SK-N-SH (cell line): ENCODE measurements around the gene INSM2. TPM values are rescaled to one million over a fixed set of nuclear protein-coding genes. Genes with fewer than 3 reads are reported as not detected.
A peak's percentile ranks its signal among the peaks of the same experiment; 100 is the strongest.

ENCODE experiments used
- CTCF ChIA-PET: fragments of 300-600, 350-600 bp; formaldehyde crosslinking; extraction: SDS; loops from one replicate; lab custom pipeline; 2021; lab: Yijun Ruan, JAX
- POLR2A ChIA-PET: fragments of 350-600 bp; sonication (Branson Sonifier 250); formaldehyde crosslinking; extraction: SDS; loops from one replicate; lab custom pipeline; 2020; ENCODE audit warnings: antibody characterized with exemption, inconsistent platforms; lab: Yijun Ruan, JAX
- DNase-seq: peaks from one replicate; pipeline ENCODE4 v3.0.0; 2012
- H2AFZ ChIP-seq: fragments of 200-600 bp; sonication (generic); 2 replicates; pipeline ENCODE4 v1.8.1; 2016; ENCODE audit warnings: antibody characterized with exemption, mild to moderate bottlenecking, low read depth
- H3F3A ChIP-seq: fragments of 200-600 bp; sonication (generic); replicated peaks from 2 replicates; pipeline ENCODE3; 2016; ENCODE audit warnings: antibody characterized with exemption, mild to moderate bottlenecking; ENCODE audit not compliant: insufficient read depth
- H3K27ac ChIP-seq, 2 experiments: fragments of 200-500 bp in 1 of 2; fragments of 200-600 bp in 1 of 2; sonication (Bioruptor generic) in 1 of 2; sonication (generic), shearing (Covaris generic) in 1 of 2; 2 replicates each; pipeline versions ENCODE4 v1.5.1 to v1.6.1; 2014 to 2016; ENCODE audit warnings: low read depth in 2 of 2, inconsistent platforms in 1 of 2, low read length in 1 of 2, mild to moderate bottlenecking in 1 of 2, mixed read lengths in 1 of 2
- H3K27me3 ChIP-seq: fragments of 200-600 bp; sonication (generic), shearing (Covaris generic); 2 replicates; pipeline ENCODE4 v1.6.1; 2016; ENCODE audit warnings: mixed run types; ENCODE audit not compliant: insufficient read depth
- H3K36me3 ChIP-seq, 2 experiments: fragments of 200-500 bp in 1 of 2; fragments of 200-600 bp in 1 of 2; sonication (Bioruptor generic) in 1 of 2; sonication (generic) in 1 of 2; replicated peaks in 1 of 2; 2 replicates each; pipeline versions ENCODE3 to v1.5.1; 2014 to 2016; ENCODE audit warnings: low read length in 1 of 2, mild to moderate bottlenecking in 1 of 2; ENCODE audit not compliant: insufficient read depth in 2 of 2, control insufficient read depth in 1 of 2
- H3K4me1 ChIP-seq, 2 experiments: fragments of 200-500 bp in 1 of 2; fragments of 200-600 bp in 1 of 2; sonication (Bioruptor generic) in 1 of 2; sonication (generic), shearing (Covaris generic) in 1 of 2; 2 replicates each; pipeline versions ENCODE4 v1.5.1 to v1.6.1; 2014 to 2016; ENCODE audit warnings: low read depth in 1 of 2, low read length in 1 of 2, mixed run types in 1 of 2; ENCODE audit not compliant: insufficient read depth in 2 of 2, control insufficient read depth in 1 of 2
- H3K4me2 ChIP-seq: fragments of 200-600 bp; sonication (generic), shearing (Covaris generic); 2 replicates; pipeline ENCODE4 v1.6.1; 2017; ENCODE audit warnings: mixed run types
- H3K4me3 ChIP-seq, 2 experiments: fragments of 200-500 bp in 1 of 2; fragments of 200-600 bp in 1 of 2; sonication (Bioruptor generic) in 1 of 2; sonication (generic), shearing (Covaris generic) in 1 of 2; 2 replicates each; pipeline versions ENCODE4 v1.5.1 to v1.8.1; 2014 to 2016; ENCODE audit warnings: low read depth in 2 of 2, inconsistent platforms in 1 of 2, low read length in 1 of 2, mild to moderate bottlenecking in 1 of 2, mixed read lengths in 1 of 2, moderate library complexity in 1 of 2
- H3K79me2 ChIP-seq: fragments of 200-600 bp; sonication (generic); 2 replicates; pipeline ENCODE4 v1.8.1; 2017; ENCODE audit warnings: mild to moderate bottlenecking; ENCODE audit not compliant: insufficient read depth
- H3K9ac ChIP-seq: fragments of 200-600 bp; sonication (generic); 2 replicates; pipeline ENCODE4 v1.6.1; 2017; ENCODE audit warnings: mixed run types
- H3K9me2 ChIP-seq: fragments of 200-600 bp; sonication (generic); 2 replicates; pipeline ENCODE4 v1.6.1; 2017; ENCODE audit warnings: mixed run types
- H3K9me3 ChIP-seq: fragments of 200-600 bp; sonication (generic); 2 replicates; pipeline ENCODE4 v1.6.1; 2017; ENCODE audit warnings: mixed run types, mild to moderate bottlenecking, moderate library complexity
- H4K20me1 ChIP-seq: fragments of 200-600 bp; sonication (generic); 2 replicates; pipeline ENCODE4 v1.6.1; 2017; ENCODE audit warnings: mild to moderate bottlenecking, mixed run types; ENCODE audit not compliant: insufficient read depth
- CHD2 ChIP-seq: fragments of 150-350 bp; IDR thresholded peaks from 2 replicates; pipeline ENCODE4 v1.6.1; 2018; ENCODE audit warnings: low read length; ENCODE audit not compliant: partially characterized antibody
- ELF1 ChIP-seq: IDR thresholded peaks from 2 replicates; pipeline ENCODE4 v1.4.0; 2012
- FOXJ3 ChIP-seq: sonication (generic); formaldehyde crosslinking; IDR thresholded peaks from 2 replicates; pipeline ENCODE4 v1.5.1; 2020; ENCODE audit warnings: mild to moderate bottlenecking, missing genetic modification reagents
- GATA2 ChIP-seq: sonication (generic); formaldehyde crosslinking; IDR thresholded peaks from 2 replicates; pipeline ENCODE4 v1.5.0; 2020; ENCODE audit warnings: mild to moderate bottlenecking, missing genetic modification reagents
- NFIC ChIP-seq: IDR thresholded peaks from 2 replicates; pipeline ENCODE4 v1.4.0; 2012; ENCODE audit warnings: borderline replicate concordance
- RAD21 ChIP-seq: IDR thresholded peaks from 2 replicates; pipeline ENCODE4 v1.6.1; 2012; ENCODE audit warnings: mild to moderate bottlenecking, low read length
- RCOR1 ChIP-seq: fragments of 150-350 bp; IDR thresholded peaks from 2 replicates; pipeline ENCODE4 v1.6.1; 2017; ENCODE audit warnings: antibody characterized with exemption, low read length
- RXRA ChIP-seq: IDR thresholded peaks from 2 replicates; pipeline ENCODE4 v1.4.0; 2012; ENCODE audit warnings: low read depth, mild to moderate bottlenecking, borderline replicate concordance
- SMC3 ChIP-seq: IDR thresholded peaks from 2 replicates; pipeline ENCODE4 v1.6.1; 2012; ENCODE audit warnings: low read depth, low read length, improper control_type of control experiment
- TEAD4 ChIP-seq: IDR thresholded peaks from 2 replicates; pipeline ENCODE4 v1.4.0; 2012; ENCODE audit warnings: mild to moderate bottlenecking, borderline replicate concordance; ENCODE audit not compliant: insufficient read depth
- YY1 ChIP-seq: IDR thresholded peaks from 2 replicates; pipeline ENCODE4 v1.4.0; 2012; ENCODE audit warnings: low read depth, mild to moderate bottlenecking
- WGBS: methylation state at CpG from one replicate; pipeline ENCODE4 v1.1.6; 2017; ENCODE audit warnings: low lambda C conversion rate; 5-methylcytosine and 5-hydroxymethylcytosine counted together
- polyA plus RNA-seq, 3 experiments: library from polyadenylated mRNA; depleted of rRNA; stranded (reverse); fragments of >200 nt; gene quantifications; 2 replicates each; pipeline ENCODE4 v1.2.3, GENCODE V29; 2012
- TF ChIP-seq, protein P1 (sequence below): IDR thresholded peaks from 2 replicates; pipeline ENCODE4 v1.6.1; 2012; ENCODE audit warnings: mild to moderate bottlenecking, low read depth, low read length, moderate library complexity
- TF ChIP-seq, protein P2 (sequence below): fragments of 150-350 bp; IDR thresholded peaks from 2 replicates; pipeline ENCODE4 v1.6.1; 2017; ENCODE audit warnings: antibody characterized with exemption, low read length, low read depth, borderline replicate concordance
- TF ChIP-seq, protein P3 (sequence below): IDR thresholded peaks from 2 replicates; pipeline ENCODE4 v1.4.0; 2012; ENCODE audit warnings: low read depth, borderline replicate concordance
- TF ChIP-seq, protein P4 (sequence below): IDR thresholded peaks from 2 replicates; pipeline ENCODE4 v1.4.0; 2012; ENCODE audit warnings: low read depth

INSM2 gene
- polyA plus RNA-seq, 1 of the 3 experiments (the other 2 are of a cell fraction), result 0.15 TPM

DNA sequence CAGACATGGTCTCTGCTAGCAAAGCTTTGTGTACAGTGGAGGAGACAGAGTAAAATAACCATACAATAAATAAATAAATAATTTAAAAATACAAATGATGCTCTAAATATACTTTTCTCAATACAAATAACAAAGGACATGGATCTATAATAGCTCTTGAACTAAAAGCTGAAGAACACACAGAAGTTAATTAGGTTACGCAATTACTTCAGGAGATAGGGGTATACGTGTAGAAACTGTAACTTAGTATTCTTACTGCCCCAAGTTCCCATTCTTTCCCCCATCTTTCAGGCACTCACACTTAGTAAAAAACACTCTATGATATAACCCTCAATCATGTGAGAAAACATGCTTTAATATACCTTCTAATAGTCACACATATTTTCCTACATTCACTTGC lies 44.2 kb downstream of the INSM2 start:
- 89% methylated on average over 2 of the region's 2 CpGs for WGBS
- peaks cover 0 to 11% of the 10 kb centered on the region in 2 experiments; a peak in 2 of 4 replicates for H3K4me1 ChIP-seq
- CTCF ChIA-PET, result interaction anchor here (0.9 kb wide), 1 partner anchor 17 kb away, joined by 3 read pairs; no protein-coding TSS in a partner anchor
- POLR2A ChIA-PET, result no interaction called here
- no peak overlapping the region for H3K4me3 ChIP-seq
- TF ChIP-seq, protein P1, sequence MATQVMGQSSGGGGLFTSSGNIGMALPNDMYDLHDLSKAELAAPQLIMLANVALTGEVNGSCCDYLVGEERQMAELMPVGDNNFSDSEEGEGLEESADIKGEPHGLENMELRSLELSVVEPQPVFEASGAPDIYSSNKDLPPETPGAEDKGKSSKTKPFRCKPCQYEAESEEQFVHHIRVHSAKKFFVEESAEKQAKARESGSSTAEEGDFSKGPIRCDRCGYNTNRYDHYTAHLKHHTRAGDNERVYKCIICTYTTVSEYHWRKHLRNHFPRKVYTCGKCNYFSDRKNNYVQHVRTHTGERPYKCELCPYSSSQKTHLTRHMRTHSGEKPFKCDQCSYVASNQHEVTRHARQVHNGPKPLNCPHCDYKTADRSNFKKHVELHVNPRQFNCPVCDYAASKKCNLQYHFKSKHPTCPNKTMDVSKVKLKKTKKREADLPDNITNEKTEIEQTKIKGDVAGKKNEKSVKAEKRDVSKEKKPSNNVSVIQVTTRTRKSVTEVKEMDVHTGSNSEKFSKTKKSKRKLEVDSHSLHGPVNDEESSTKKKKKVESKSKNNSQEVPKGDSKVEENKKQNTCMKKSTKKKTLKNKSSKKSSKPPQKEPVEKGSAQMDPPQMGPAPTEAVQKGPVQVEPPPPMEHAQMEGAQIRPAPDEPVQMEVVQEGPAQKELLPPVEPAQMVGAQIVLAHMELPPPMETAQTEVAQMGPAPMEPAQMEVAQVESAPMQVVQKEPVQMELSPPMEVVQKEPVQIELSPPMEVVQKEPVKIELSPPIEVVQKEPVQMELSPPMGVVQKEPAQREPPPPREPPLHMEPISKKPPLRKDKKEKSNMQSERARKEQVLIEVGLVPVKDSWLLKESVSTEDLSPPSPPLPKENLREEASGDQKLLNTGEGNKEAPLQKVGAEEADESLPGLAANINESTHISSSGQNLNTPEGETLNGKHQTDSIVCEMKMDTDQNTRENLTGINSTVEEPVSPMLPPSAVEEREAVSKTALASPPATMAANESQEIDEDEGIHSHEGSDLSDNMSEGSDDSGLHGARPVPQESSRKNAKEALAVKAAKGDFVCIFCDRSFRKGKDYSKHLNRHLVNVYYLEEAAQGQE, result no peak
- TF ChIP-seq, protein P2, sequence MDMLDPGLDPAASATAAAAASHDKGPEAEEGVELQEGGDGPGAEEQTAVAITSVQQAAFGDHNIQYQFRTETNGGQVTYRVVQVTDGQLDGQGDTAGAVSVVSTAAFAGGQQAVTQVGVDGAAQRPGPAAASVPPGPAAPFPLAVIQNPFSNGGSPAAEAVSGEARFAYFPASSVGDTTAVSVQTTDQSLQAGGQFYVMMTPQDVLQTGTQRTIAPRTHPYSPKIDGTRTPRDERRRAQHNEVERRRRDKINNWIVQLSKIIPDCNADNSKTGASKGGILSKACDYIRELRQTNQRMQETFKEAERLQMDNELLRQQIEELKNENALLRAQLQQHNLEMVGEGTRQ, result no peak
- TF ChIP-seq GATA2 (CRISPR knock-in tag), result no peak
- no peak for TF ChIP-seq YY1
- no peak for TF ChIP-seq TEAD4
- TF ChIP-seq FOXJ3, result no peak
- TF ChIP-seq, protein P3, sequence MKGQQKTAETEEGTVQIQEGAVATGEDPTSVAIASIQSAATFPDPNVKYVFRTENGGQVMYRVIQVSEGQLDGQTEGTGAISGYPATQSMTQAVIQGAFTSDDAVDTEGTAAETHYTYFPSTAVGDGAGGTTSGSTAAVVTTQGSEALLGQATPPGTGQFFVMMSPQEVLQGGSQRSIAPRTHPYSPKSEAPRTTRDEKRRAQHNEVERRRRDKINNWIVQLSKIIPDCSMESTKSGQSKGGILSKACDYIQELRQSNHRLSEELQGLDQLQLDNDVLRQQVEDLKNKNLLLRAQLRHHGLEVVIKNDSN, result no peak
- no peak for TF ChIP-seq RAD21
- TF ChIP-seq RXRA, result no peak
- TF ChIP-seq ELF1, result no peak
- TF ChIP-seq RCOR1, result no peak
- TF ChIP-seq SMC3, result no peak
- TF ChIP-seq, protein P4, sequence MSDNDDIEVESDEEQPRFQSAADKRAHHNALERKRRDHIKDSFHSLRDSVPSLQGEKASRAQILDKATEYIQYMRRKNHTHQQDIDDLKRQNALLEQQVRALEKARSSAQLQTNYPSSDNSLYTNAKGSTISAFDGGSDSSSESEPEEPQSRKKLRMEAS, result no peak
- TF ChIP-seq CHD2, result no peak
- TF ChIP-seq NFIC, result no peak
- H3F3A ChIP-seq, result no peaks in the 10 kb centered on the region
- no peak overlapping the region for H2AFZ ChIP-seq
- H3K9me3 ChIP-seq, result no peaks in the 10 kb centered on the region
- H3K27me3 ChIP-seq, result no peaks in the 10 kb centered on the region
- H3K4me2 ChIP-seq, result no peak overlapping the region
- H3K9ac ChIP-seq, result no peak overlapping the region
- peaks cover 0 to 4% of the 10 kb centered on the region in 2 experiments for H3K36me3 ChIP-seq
- DNase-seq, result no peak
- H3K9me2 ChIP-seq, result no peaks in the 10 kb centered on the region
- H3K27ac ChIP-seq, result peak overlapping the region in 1 of 2 experiments; percentile 81; a peak in 2 of 4 replicates
- H3K79me2 ChIP-seq, result no peaks in the 10 kb centered on the region
- no peaks in the 10 kb centered on the region for H4K20me1 ChIP-seq
